ENCODE measurements around the gene ZNF3. TPM values are rescaled to one million over a fixed set of nuclear protein-coding genes. Genes with fewer than 3 reads are reported as not detected.
A peak's percentile ranks its signal among the peaks of the same experiment; 100 is the strongest.

ZNF3 gene
- total and polyA plus RNA-seq, 7 donors = 11.2 to 26.4 (median 17.1) TPM

- no peak overlapping the region for H3K4me3 ChIP-seq
- H3K4me1 ChIP-seq = no peaks in the 10 kb centered on the region
- no peaks in the 10 kb centered on the region for H3K27me3 ChIP-seq (ENCODE audit: insufficient read depth in 3 of 3, low read length in 2 of 3)
- ATAC-seq = no peak
- no peak overlapping the region for H3K27ac ChIP-seq
- intact Hi-C loops (cut with DNase I) = no loop called here
- no peaks in the 10 kb centered on the region for H3K9me3 ChIP-seq
- 83 to 94% (median 85%) methylated on average over 11 of the region's 11 CpGs for WGBS, 3 donors
- TF ChIP-seq CTCF (IDR thresholded peaks at IDR 0.05) = no peak
- no peak for DNase-seq
- H3K36me3 ChIP-seq (ENCODE audit: insufficient read depth in 1 of 2, low read depth in 1 of 2) = peaks cover 8 to 99% of the 10 kb centered on the region in 2 donors
These were observed 54.3 kb downstream of the ZNF3 start for GRCh38 chr7:100027197-100027596.

- H3K4me1 ChIP-seq = peaks cover 6% of the 10 kb centered on the region
- WGBS, 3 donors = 87 to 88% (median 88%) methylated on average over 12 of the region's 12 CpGs
- H3K27me3 ChIP-seq (ENCODE audit: insufficient read depth in 3 of 3, low read length in 2 of 3) = no peaks in the 10 kb centered on the region
- peaks cover 5 to 85% of the 10 kb centered on the region in 2 donors for H3K36me3 ChIP-seq (ENCODE audit: insufficient read depth in 1 of 2, low read depth in 1 of 2)
- ATAC-seq (no peak), DNase-seq (no peak)
- no peaks in the 10 kb centered on the region for H3K9me3 ChIP-seq
- no peak for TF ChIP-seq CTCF (IDR thresholded peaks at IDR 0.05)
- intact Hi-C loops (cut with DNase I) = no loop called here
- H3K27ac ChIP-seq = no peak overlapping the region
- H3K4me3 ChIP-seq = no peak overlapping the region
These were observed 57.4 kb downstream of the ZNF3 start for GRCh38 chr7:100024020-100024619.

GRCh38 chr7:100023526-100023925, 58.0 kb downstream of the ZNF3 start:
- WGBS, 3 donors = 95 to 97% (median 95%) methylated on average over 12 of the region's 12 CpGs
- no peak for TF ChIP-seq CTCF (IDR thresholded peaks at IDR 0.05)
- H3K27me3 ChIP-seq (ENCODE audit: insufficient read depth in 3 of 3, low read length in 2 of 3) = no peaks in the 10 kb centered on the region
- DNase-seq = no peak
- no peak for ATAC-seq
- H3K4me1 ChIP-seq = peaks cover 6% of the 10 kb centered on the region
- H3K9me3 ChIP-seq = no peaks in the 10 kb centered on the region
- no peak overlapping the region for H3K4me3 ChIP-seq
- H3K36me3 ChIP-seq (ENCODE audit: insufficient read depth in 1 of 2, low read depth in 1 of 2) = peaks cover 5 to 84% of the 10 kb centered on the region in 2 donors
- H3K27ac ChIP-seq = no peak overlapping the region
- intact Hi-C loops (cut with DNase I) = no loop called here

GRCh38 chr7:100022621-100023020, 58.9 kb downstream of the ZNF3 start:
- H3K4me1 ChIP-seq = peaks cover 10% of the 10 kb centered on the region
- H3K4me3 ChIP-seq = no peak overlapping the region
- 76 to 88% (median 78%) methylated on average over 5 of the region's 5 CpGs for WGBS, 3 donors
- H3K36me3 ChIP-seq (ENCODE audit: insufficient read depth in 1 of 2, low read depth in 1 of 2) = peaks cover 5 to 75% of the 10 kb centered on the region in 2 donors
- DNase-seq (no peak), ATAC-seq (peak; percentile 35 to 86 (median 78))
- H3K27me3 ChIP-seq (ENCODE audit: insufficient read depth in 3 of 3, low read length in 2 of 3) = no peaks in the 10 kb centered on the region
- no peak for TF ChIP-seq CTCF (IDR thresholded peaks at IDR 0.05)
- no peak overlapping the region for H3K27ac ChIP-seq
- intact Hi-C loops (cut with DNase I) = no loop called here
- H3K9me3 ChIP-seq = no peaks in the 10 kb centered on the region

GRCh38 chr7:100021297-100021696, 60.2 kb downstream of the ZNF3 start:
- no peak for TF ChIP-seq CTCF (IDR thresholded peaks at IDR 0.05)
- WGBS, 3 donors = 32 to 56% (median 50%) methylated on average over 3 of the region's 3 CpGs
- ATAC-seq = no peak
- Histone ChIP-seq H3K27ac (no peak overlapping the region), H3K36me3 (ENCODE audit: insufficient read depth in 1 of 2, low read depth in 1 of 2) (peaks cover 5 to 62% of the 10 kb centered on the region in 2 donors), H3K4me1 (peaks cover 23% of the 10 kb centered on the region), H3K27me3 (ENCODE audit: insufficient read depth in 3 of 3, low read length in 2 of 3) (no peaks in the 10 kb centered on the region), H3K4me3 (no peak overlapping the region), H3K9me3 (no peaks in the 10 kb centered on the region)
- DNase-seq = no peak
- intact Hi-C loops (cut with DNase I) = no loop called here

Measured in psoas muscle (tissue), 8 donors.